ENCODE data around the gene CAPNS1. TPM values are rescaled to one million over a fixed set of nuclear protein-coding genes. Genes with fewer than 3 reads are reported as not detected.

The CAPNS1 gene
- total RNA-seq, 1 donor from 2014 or later, result 240 TPM

DNA sequence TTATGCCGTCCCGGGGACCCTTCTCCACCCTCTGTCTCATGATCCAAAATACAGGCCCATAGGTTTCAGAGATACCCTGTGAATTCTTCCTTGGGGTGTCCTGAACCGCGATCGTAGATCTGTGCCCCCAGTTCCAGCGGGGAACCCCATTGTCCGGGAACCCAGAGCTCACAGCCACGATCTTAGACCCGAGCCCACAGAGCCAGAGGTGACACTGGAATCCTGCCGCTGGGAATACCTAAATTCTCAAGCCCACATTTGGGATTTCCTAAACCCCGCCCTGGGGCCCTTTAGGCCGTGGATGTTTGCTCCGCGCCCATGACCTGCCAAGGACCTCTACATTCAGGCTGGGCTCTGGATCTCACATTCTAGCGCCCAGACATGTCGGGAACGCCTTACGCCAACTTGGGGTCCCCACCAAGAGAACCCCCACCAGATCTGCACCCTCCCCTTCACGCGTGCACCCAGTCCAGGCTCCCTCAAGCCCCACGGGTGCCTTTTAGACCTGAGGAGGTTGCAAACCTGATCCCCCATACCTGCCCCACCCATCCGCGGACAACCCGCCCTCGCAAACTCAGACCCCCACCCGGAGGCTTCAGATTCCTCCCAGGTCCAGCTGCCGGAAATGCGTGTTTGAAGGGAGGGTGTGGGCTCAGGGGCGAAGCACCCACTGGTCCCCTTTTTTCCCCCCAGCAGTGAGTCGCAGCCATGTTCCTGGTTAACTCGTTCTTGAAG is 605 bp downstream of the CAPNS1 start:
- peak; percentile 51 for DNase-seq (ENCODE audit: low read depth)
- peaks cover 24% of the 10 kb centered on the region for H3K36me3 ChIP-seq (ENCODE audit: control insufficient read depth, insufficient read depth, low read length)
- peak overlapping the region; percentile 98 for H3K4me3 ChIP-seq (ENCODE audit: low read depth, low read length)
- H3K27me3 ChIP-seq (ENCODE audit: control insufficient read depth, insufficient read depth, low read length), result no peaks in the 10 kb centered on the region
- TF ChIP-seq, protein P1, sequence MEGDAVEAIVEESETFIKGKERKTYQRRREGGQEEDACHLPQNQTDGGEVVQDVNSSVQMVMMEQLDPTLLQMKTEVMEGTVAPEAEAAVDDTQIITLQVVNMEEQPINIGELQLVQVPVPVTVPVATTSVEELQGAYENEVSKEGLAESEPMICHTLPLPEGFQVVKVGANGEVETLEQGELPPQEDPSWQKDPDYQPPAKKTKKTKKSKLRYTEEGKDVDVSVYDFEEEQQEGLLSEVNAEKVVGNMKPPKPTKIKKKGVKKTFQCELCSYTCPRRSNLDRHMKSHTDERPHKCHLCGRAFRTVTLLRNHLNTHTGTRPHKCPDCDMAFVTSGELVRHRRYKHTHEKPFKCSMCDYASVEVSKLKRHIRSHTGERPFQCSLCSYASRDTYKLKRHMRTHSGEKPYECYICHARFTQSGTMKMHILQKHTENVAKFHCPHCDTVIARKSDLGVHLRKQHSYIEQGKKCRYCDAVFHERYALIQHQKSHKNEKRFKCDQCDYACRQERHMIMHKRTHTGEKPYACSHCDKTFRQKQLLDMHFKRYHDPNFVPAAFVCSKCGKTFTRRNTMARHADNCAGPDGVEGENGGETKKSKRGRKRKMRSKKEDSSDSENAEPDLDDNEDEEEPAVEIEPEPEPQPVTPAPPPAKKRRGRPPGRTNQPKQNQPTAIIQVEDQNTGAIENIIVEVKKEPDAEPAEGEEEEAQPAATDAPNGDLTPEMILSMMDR (IDR thresholded peaks at IDR 0.05; ENCODE audit: insufficient read depth, low read length, severe bottlenecking), result no peak
- no peak for FAIRE-seq

DNA sequence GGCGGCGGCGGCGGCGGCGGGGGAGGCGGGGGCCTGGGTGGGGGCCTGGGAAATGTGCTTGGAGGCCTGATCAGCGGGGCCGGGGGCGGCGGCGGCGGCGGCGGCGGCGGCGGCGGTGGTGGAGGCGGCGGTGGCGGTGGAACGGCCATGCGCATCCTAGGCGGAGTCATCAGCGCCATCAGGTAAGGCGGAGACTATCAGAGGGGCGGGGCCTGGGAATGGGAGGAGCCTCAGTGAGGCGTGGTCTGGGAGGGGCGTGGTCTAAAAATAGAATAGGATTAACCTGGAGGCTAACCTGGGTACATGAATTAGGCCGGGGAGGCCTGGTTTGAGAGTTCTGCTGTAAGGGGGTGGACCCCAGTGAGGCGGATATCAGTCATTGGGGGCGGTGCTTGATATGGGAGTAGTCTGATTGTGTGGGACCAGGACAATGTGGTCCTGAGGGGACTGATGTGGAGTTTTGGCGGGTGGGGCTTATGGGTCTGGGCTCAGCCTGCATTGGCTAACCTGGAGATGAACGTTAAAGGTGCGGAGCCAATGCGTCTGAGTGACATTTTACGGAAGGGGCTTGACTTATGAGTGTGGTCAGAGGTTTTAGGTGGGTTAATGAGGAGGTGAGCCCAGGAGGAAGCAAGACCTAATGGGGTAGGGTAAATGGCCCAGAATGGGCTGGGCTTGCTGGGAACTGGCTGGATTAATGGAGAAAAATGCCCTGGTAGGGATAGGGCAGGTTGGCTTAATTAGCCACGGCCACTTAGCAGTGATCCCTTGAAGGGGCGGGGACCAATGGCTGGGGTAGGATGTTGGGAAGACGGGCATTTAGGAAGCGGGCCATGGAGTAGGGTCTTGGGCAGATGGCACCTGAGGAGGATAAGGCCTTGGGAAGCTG is 1.4 kb downstream of the CAPNS1 start:
- no peak for FAIRE-seq
- Histone ChIP-seq H3K27me3 (ENCODE audit: control insufficient read depth, insufficient read depth, low read length) (no peaks in the 10 kb centered on the region), H3K36me3 (ENCODE audit: control insufficient read depth, insufficient read depth, low read length) (peaks cover 32% of the 10 kb centered on the region), H3K4me3 (ENCODE audit: low read depth, low read length) (peak overlapping the region; percentile 98)
- TF ChIP-seq, protein P1 (IDR thresholded peaks at IDR 0.05; ENCODE audit: insufficient read depth, low read length, severe bottlenecking), result no peak
- peak; percentile 83 for DNase-seq (ENCODE audit: low read depth)

DNA sequence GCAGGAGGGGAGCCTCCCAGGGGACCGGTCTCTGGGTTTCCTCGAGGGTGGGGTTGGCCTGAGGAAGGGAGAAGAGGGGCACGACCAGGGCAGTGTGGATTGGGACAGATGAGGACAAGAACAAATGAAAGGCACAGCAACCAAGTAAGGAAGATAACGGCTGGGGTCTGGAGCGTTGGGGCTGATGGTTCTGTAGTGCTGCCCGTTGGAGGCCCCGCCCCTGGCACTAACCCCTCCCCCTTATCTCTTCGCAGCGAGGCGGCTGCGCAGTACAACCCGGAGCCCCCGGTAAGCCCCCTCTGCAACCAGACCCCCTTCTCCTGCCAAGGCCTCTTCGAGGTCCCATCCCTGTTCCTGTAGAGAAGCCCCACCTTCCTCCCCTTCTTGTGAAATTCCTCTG is 2.2 kb downstream of the CAPNS1 start:
- DNase-seq (ENCODE audit: low read depth), result no peak
- TF ChIP-seq, protein P1 (IDR thresholded peaks at IDR 0.05; ENCODE audit: insufficient read depth, low read length, severe bottlenecking), result no peak
- no peak for FAIRE-seq
- H3K36me3 ChIP-seq (ENCODE audit: control insufficient read depth, insufficient read depth, low read length), result peaks cover 37% of the 10 kb centered on the region
- no peak overlapping the region for H3K4me3 ChIP-seq (ENCODE audit: low read depth, low read length)
- no peaks in the 10 kb centered on the region for H3K27me3 ChIP-seq (ENCODE audit: control insufficient read depth, insufficient read depth, low read length)

DNA sequence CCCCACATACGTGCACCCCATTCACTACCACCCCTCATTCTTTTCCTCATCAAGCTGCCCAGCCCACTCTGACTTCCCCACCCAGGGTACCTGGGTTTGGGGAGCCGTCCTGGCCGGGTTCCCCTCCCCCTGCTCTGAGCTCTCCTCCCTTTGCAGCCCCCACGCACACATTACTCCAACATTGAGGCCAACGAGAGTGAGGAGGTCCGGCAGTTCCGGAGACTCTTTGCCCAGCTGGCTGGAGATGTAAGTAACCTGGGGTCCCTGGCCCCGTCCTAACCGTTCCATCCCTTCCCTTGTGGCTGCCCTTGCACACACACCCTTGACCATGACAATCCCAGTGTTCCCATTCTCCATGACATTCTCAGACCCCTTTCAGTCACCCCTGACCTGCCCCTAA is 2.6 kb downstream of the CAPNS1 start:
- no peaks in the 10 kb centered on the region for H3K27me3 ChIP-seq (ENCODE audit: control insufficient read depth, insufficient read depth, low read length)
- no peak overlapping the region for H3K4me3 ChIP-seq (ENCODE audit: low read depth, low read length)
- DNase-seq (ENCODE audit: low read depth) (no peak), FAIRE-seq (no peak)
- H3K36me3 ChIP-seq (ENCODE audit: control insufficient read depth, insufficient read depth, low read length), result peaks cover 40% of the 10 kb centered on the region
- TF ChIP-seq, protein P1 (IDR thresholded peaks at IDR 0.05; ENCODE audit: insufficient read depth, low read length, severe bottlenecking), result no peak

DNA sequence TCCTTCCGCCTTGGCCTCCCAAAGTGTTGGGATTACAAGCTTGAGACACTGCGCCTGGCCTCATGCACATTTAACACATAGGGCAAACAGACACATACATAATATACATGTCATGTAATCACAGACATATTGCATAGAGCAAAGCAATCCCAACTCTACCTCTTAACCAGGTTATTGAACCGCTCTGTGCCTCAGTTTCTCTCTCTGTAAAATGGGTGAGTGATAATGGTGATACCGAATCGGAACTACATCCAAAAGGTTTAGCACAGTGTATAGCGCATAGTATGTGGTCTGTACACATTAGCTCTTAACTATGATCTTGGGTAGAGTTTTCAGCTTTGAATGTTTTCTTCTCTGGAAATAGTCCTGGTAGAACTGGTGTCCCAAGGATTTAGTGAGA is 4.8 kb downstream of the CAPNS1 start:
- Histone ChIP-seq H3K36me3 (ENCODE audit: control insufficient read depth, insufficient read depth, low read length) (peaks cover 46% of the 10 kb centered on the region), H3K27me3 (ENCODE audit: control insufficient read depth, insufficient read depth, low read length) (no peaks in the 10 kb centered on the region), H3K4me3 (ENCODE audit: low read depth, low read length) (no peak overlapping the region)
- DNase-seq (ENCODE audit: low read depth) (no peak), FAIRE-seq (no peak)
- TF ChIP-seq, protein P1 (IDR thresholded peaks at IDR 0.05; ENCODE audit: insufficient read depth, low read length, severe bottlenecking), result no peak
